ENCODE measurements around the gene CFAP161. TPM values are rescaled to one million over a fixed set of nuclear protein-coding genes. Genes with fewer than 3 reads are reported as not detected.
"Not testable (repeated sequence)": the region's sequence is repeated elsewhere in the genome, so short reads cannot be mapped to it uniquely, and the experiment has no call there.

CFAP161 gene
- total and polyA plus RNA-seq, 4 donors = 1.4 to 5.4 (median 2.8) TPM

DNA sequence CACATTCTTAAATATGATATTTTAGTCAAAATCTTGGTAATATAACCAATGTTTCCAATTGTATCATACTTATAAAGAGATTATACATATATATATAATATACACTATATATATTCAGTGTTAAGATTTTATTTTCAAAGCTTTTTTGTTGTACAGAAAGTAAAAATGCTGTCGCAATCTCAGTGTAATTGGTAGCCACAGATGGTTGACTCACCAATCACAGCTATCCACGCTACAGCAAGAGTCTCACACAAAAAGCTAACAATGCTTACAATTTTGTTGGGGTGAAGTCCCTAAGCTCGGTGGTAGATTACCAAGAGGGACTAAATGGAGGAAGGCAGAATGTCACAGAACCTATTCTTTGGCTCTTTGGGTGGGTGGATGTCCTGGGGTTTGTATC is 16.9 kb upstream of the CFAP161 start:
- H3K4me3 ChIP-seq (ENCODE audit: low read depth, low read length) = no peak overlapping the region
- H3K36me3 ChIP-seq (ENCODE audit: control insufficient read depth, insufficient read depth, low read length) = no peaks in the 10 kb centered on the region
- H3K4me1 ChIP-seq (ENCODE audit: control insufficient read depth, insufficient read depth, low read length) = peaks cover 5% of the 10 kb centered on the region
- peaks cover 18% of the 10 kb centered on the region for H3K27me3 ChIP-seq (ENCODE audit: control insufficient read depth, insufficient read depth, low read length)
- no CpG with 5 or more reads among the region's 3 CpGs for WGBS (ENCODE audit: insufficient coverage)
- no peak for DNase-seq (ENCODE audit: low read depth in 4 of 6, low spot score in 6 of 6)
- H3K27ac ChIP-seq (ENCODE audit: low read depth, low read length) = no peak overlapping the region
- no peaks in the 10 kb centered on the region for H3K9me3 ChIP-seq (ENCODE audit: control insufficient read depth, insufficient read depth, low read length)

DNA sequence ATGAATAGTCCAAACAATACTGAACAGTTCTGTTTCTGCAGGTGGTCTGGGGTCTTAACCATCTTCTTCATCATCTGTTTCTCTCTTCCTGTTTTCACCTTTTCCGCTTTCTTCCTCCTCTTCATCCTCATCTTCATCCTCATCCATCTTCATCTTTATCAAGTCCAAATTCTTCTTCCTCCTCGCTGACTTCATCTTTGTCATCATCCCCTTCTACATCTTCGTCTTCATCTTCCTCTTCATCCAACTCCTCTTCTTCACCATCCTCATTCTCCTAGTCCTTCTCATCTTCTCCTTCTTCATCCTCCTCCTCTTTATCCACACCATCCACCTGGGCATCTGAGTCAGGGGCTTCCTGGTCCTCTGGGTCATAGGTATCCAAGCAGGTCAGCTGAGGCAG is 16.5 kb upstream of the CFAP161 start:
- Histone ChIP-seq H3K27ac (ENCODE audit: low read depth, low read length) (no peak overlapping the region), H3K36me3 (ENCODE audit: control insufficient read depth, insufficient read depth, low read length) (no peaks in the 10 kb centered on the region), H3K4me1 (ENCODE audit: control insufficient read depth, insufficient read depth, low read length) (peaks cover 5% of the 10 kb centered on the region), H3K27me3 (ENCODE audit: control insufficient read depth, insufficient read depth, low read length) (peaks cover 18% of the 10 kb centered on the region), H3K9me3 (ENCODE audit: control insufficient read depth, insufficient read depth, low read length) (no peaks in the 10 kb centered on the region), H3K4me3 (ENCODE audit: low read depth, low read length) (no peak overlapping the region)
- no peak for DNase-seq (ENCODE audit: low read depth in 4 of 6, low spot score in 6 of 6)
- 95% methylated on average over 3 of the region's 3 CpGs for WGBS (ENCODE audit: insufficient coverage)

DNA sequence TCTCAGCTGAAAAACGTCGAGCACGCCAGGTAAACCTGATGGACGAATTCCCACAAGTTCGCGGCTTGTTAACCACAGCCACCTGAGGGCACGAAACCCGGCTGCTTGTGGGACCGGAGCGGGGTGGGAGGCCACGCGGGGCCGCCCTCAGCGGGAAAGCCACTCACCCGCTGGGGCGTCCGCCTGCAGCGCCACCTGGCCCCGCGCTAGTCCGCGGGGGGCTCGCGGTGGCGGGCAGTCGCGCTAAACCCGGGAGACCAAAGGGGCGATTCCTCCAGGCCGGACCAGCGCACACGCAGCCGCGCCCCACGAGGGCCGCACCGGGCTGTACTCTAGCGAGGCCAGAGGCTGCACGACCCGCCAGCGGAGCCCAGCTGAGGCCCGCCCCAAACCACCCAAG is 15.7 kb upstream of the CFAP161 start:
- Histone ChIP-seq H3K4me1 (ENCODE audit: control insufficient read depth, insufficient read depth, low read length) (peaks cover 5% of the 10 kb centered on the region), H3K36me3 (ENCODE audit: control insufficient read depth, insufficient read depth, low read length) (no peaks in the 10 kb centered on the region), H3K9me3 (ENCODE audit: control insufficient read depth, insufficient read depth, low read length) (no peaks in the 10 kb centered on the region), H3K4me3 (ENCODE audit: low read depth, low read length) (no peak overlapping the region), H3K27ac (ENCODE audit: low read depth, low read length) (no peak overlapping the region), H3K27me3 (ENCODE audit: control insufficient read depth, insufficient read depth, low read length) (peaks cover 18% of the 10 kb centered on the region)
- 14% methylated on average over 32 of the region's 42 CpGs for WGBS (ENCODE audit: insufficient coverage)
- DNase-seq (ENCODE audit: low read depth in 4 of 6, low spot score in 6 of 6) = no peak

DNA sequence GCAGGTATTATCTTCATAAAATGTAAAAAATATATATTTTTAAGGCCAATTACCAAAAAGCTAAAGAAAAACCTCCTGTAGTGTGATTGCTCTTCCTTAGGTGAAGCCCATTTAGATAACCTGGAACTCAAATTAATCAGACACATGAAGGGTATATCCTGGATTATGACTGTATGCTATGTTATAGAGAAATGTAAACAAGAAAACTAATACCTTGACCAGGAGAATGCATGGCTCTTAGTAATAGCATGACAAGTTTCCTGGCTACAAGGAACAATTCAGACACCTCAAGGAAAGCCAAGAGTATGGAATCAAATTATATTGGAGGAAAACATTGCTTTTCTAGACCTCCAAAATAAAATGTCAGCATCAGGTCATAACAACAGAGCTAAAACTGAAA is 14.0 kb upstream of the CFAP161 start:
- H3K4me3 ChIP-seq (ENCODE audit: low read depth, low read length) = no peak overlapping the region
- H3K27me3 ChIP-seq (ENCODE audit: control insufficient read depth, insufficient read depth, low read length) = peaks cover 16% of the 10 kb centered on the region
- no peak for DNase-seq (ENCODE audit: low read depth in 4 of 6, low spot score in 6 of 6)
- no peaks in the 10 kb centered on the region for H3K9me3 ChIP-seq (ENCODE audit: control insufficient read depth, insufficient read depth, low read length)
- peaks cover 5% of the 10 kb centered on the region for H3K4me1 ChIP-seq (ENCODE audit: control insufficient read depth, insufficient read depth, low read length)
- no peaks in the 10 kb centered on the region for H3K36me3 ChIP-seq (ENCODE audit: control insufficient read depth, insufficient read depth, low read length)
- H3K27ac ChIP-seq (ENCODE audit: low read depth, low read length) = no peak overlapping the region

DNA sequence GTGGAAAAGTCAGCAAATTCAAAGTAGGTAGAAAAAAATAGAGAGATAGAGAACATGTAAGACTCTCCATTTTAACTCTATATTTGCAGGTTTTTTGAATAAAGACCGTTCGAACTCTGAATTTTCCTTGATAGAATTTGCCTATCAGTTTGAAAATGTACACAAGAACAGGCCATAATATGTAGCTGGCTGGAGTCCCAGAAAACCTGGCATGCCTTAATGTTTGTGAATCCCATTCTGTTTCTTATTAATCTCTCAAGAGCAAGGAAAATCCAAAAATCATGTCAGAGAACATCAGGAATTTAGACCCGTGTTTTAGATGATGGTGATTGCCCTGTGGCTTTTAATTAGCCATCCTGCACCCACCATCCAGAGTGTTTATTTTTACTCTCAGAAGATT is 7.2 kb upstream of the CFAP161 start:
- Histone ChIP-seq H3K27ac (ENCODE audit: low read depth, low read length) (no peak overlapping the region), H3K9me3 (ENCODE audit: control insufficient read depth, insufficient read depth, low read length) (no peaks in the 10 kb centered on the region), H3K27me3 (ENCODE audit: control insufficient read depth, insufficient read depth, low read length) (no peaks in the 10 kb centered on the region), H3K36me3 (ENCODE audit: control insufficient read depth, insufficient read depth, low read length) (no peaks in the 10 kb centered on the region), H3K4me3 (ENCODE audit: low read depth, low read length) (no peak overlapping the region), H3K4me1 (ENCODE audit: control insufficient read depth, insufficient read depth, low read length) (no peaks in the 10 kb centered on the region)
- DNase-seq (ENCODE audit: low read depth in 4 of 6, low spot score in 6 of 6) = peak in 2 of 6 donors; percentile 28 to 35
- no CpG with 5 or more reads among the region's 3 CpGs for WGBS (ENCODE audit: insufficient coverage)

DNA sequence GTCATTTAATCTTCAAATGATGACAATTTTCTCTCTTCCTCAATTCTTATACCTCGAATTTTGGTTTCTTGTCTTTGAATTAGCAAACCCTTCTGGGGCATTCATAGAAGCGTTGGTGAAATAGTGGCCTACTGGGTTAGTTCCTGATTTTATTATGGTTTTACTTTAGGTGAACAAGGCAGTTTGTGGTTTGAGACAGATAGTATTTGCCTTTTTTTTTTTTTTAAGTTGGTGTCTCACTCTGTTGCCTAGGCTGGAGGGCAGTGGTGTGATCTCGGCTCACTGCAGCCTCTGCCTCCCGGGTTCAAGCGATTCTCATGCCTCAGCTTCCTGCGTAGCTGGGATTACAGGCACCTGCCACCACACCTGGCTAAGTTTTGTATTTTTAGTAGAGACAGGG is 7.4 kb downstream of the CFAP161 start:
- not testable (repeated sequence) for H3K27ac ChIP-seq (ENCODE audit: low read depth, low read length); H3K4me3 ChIP-seq (ENCODE audit: low read depth, low read length); H3K4me1 ChIP-seq (ENCODE audit: control insufficient read depth, insufficient read depth, low read length); H3K27me3 ChIP-seq (ENCODE audit: control insufficient read depth, insufficient read depth, low read length); H3K36me3 ChIP-seq (ENCODE audit: control insufficient read depth, insufficient read depth, low read length); DNase-seq (ENCODE audit: low read depth in 4 of 6, low spot score in 6 of 6); H3K9me3 ChIP-seq (ENCODE audit: control insufficient read depth, insufficient read depth, low read length)
- WGBS (ENCODE audit: insufficient coverage) = 100% methylated on average over 5 of the region's 6 CpGs

DNA sequence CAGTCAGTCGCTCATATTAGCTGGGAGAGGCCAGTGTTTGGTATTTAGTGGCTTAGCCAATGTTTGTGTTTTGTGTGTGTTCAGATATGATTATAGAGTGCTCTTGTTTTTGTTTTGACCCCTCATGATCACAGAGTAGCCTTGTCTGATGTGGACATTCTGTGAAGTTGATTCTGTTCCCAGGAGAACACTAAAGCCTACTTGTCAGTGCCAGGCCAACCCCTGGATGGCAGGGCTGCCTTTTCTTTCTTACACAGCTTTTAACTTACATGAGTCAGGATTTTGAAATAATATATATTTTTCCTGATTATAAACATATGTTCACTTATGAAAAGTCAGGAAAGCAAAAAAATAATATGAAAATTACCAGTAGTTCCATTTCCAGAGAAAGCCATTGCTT is 11.9 kb downstream of the CFAP161 start:
- H3K9me3 ChIP-seq (ENCODE audit: control insufficient read depth, insufficient read depth, low read length) = no peaks in the 10 kb centered on the region
- no peak overlapping the region for H3K27ac ChIP-seq (ENCODE audit: low read depth, low read length)
- no peak overlapping the region for H3K4me3 ChIP-seq (ENCODE audit: low read depth, low read length)
- no peaks in the 10 kb centered on the region for H3K4me1 ChIP-seq (ENCODE audit: control insufficient read depth, insufficient read depth, low read length)
- no peaks in the 10 kb centered on the region for H3K36me3 ChIP-seq (ENCODE audit: control insufficient read depth, insufficient read depth, low read length)
- WGBS (ENCODE audit: insufficient coverage) = 80% methylated on average over 1 of the region's 1 CpG
- H3K27me3 ChIP-seq (ENCODE audit: control insufficient read depth, insufficient read depth, low read length) = no peaks in the 10 kb centered on the region
- DNase-seq (ENCODE audit: low read depth in 4 of 6, low spot score in 6 of 6) = no peak

DNA sequence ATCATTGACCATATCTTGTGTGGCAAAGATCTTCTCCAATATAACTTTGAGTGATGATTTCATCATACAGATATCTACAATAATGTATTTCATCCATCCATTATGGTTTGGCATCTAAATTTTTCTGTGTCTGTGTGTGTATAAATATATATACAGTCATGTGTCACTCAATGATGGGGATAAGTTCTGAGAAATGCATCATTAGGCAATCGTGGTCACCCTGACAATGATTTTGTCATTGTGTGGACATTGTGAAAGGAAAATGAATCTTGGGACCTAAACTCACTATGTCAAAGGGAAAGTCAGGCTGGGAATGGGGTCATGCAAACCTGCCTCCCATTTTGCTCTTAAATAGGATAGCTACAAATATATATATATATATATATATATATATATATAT is 12.4 kb downstream of the CFAP161 start:
- WGBS (ENCODE audit: insufficient coverage) = 83% methylated on average over 1 of the region's 1 CpG
- H3K27ac ChIP-seq (ENCODE audit: low read depth, low read length) = no peak overlapping the region
- H3K4me3 ChIP-seq (ENCODE audit: low read depth, low read length) = no peak overlapping the region
- no peaks in the 10 kb centered on the region for H3K4me1 ChIP-seq (ENCODE audit: control insufficient read depth, insufficient read depth, low read length)
- no peak for DNase-seq (ENCODE audit: low read depth in 4 of 6, low spot score in 6 of 6)
- H3K36me3 ChIP-seq (ENCODE audit: control insufficient read depth, insufficient read depth, low read length) = no peaks in the 10 kb centered on the region
- H3K27me3 ChIP-seq (ENCODE audit: control insufficient read depth, insufficient read depth, low read length) = no peaks in the 10 kb centered on the region
- H3K9me3 ChIP-seq (ENCODE audit: control insufficient read depth, insufficient read depth, low read length) = no peaks in the 10 kb centered on the region

DNA sequence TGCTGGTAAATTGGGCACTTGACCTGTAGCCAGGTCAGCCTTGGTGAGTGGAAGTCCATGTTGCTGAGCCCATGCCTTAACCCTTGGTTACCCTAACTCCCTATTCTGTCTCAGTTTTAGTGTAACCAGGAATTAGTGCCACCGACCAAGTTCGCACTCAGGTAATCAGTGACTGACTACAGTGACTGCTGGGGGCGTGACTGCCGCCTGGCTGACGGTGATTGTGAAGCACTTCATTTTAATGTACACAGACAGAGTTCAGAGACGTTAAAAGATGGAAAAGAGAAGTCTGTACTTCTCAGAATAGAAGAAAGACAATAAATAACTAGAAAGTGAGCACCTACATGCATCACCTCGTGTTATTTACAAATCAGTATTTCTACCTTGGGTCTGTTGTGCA is 17.3 kb downstream of the CFAP161 start:
- WGBS (ENCODE audit: insufficient coverage) = 85% methylated on average over 5 of the region's 7 CpGs

DNA sequence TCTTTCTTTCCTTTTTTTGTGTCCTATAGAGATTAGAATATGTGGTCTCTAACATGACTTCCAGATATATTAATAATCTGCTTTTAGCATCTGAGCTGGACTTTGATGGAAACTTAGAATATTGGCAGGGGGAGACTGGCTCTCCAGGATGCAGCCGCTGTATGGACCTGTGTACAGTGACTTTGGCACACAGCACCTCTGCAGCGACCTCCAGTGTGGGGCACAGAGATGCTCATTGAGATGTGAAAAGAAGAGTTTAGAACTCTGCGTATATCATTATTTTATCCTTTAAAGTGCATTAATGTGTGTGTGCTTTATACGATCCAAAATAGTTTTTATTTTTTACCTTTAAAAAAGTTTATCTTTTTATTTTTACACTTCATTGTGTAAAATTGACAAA is 18.3 kb downstream of the CFAP161 start:
- Histone ChIP-seq H3K9me3 (ENCODE audit: control insufficient read depth, insufficient read depth, low read length) (no peaks in the 10 kb centered on the region), H3K27ac (ENCODE audit: low read depth, low read length) (no peak overlapping the region), H3K36me3 (ENCODE audit: control insufficient read depth, insufficient read depth, low read length) (no peaks in the 10 kb centered on the region), H3K4me3 (ENCODE audit: low read depth, low read length) (no peak overlapping the region), H3K27me3 (ENCODE audit: control insufficient read depth, insufficient read depth, low read length) (no peaks in the 10 kb centered on the region), H3K4me1 (ENCODE audit: control insufficient read depth, insufficient read depth, low read length) (no peaks in the 10 kb centered on the region)
- no CpG with 5 or more reads among the region's 4 CpGs for WGBS (ENCODE audit: insufficient coverage)
- no peak for DNase-seq (ENCODE audit: low read depth in 4 of 6, low spot score in 6 of 6)

More for the DNA sequence above, 17.3 kb downstream of the CFAP161 start:
- Histone ChIP-seq H3K4me3 (ENCODE audit: low read depth, low read length) (no peak overlapping the region), H3K27me3 (ENCODE audit: control insufficient read depth, insufficient read depth, low read length) (no peaks in the 10 kb centered on the region), H3K36me3 (ENCODE audit: control insufficient read depth, insufficient read depth, low read length) (no peaks in the 10 kb centered on the region), H3K27ac (ENCODE audit: low read depth, low read length) (no peak overlapping the region), H3K4me1 (ENCODE audit: control insufficient read depth, insufficient read depth, low read length) (no peaks in the 10 kb centered on the region), H3K9me3 (ENCODE audit: control insufficient read depth, insufficient read depth, low read length) (no peaks in the 10 kb centered on the region)
- DNase-seq (ENCODE audit: low read depth in 4 of 6, low spot score in 6 of 6) = no peak

All from spinal cord (tissue), 10 donors.